ENCODE results near the gene ZSCAN20. TPM values are rescaled to one million over a fixed set of nuclear protein-coding genes. Genes with fewer than 3 reads are reported as not detected.

The ZSCAN20 gene
- total and polyA plus RNA-seq, 9 of the 15 experiments (the other 6 are each of a cell fraction or from before 2014, with no cell fraction given), result 0.36 to 3.3 (median 2.0) TPM

DNA sequence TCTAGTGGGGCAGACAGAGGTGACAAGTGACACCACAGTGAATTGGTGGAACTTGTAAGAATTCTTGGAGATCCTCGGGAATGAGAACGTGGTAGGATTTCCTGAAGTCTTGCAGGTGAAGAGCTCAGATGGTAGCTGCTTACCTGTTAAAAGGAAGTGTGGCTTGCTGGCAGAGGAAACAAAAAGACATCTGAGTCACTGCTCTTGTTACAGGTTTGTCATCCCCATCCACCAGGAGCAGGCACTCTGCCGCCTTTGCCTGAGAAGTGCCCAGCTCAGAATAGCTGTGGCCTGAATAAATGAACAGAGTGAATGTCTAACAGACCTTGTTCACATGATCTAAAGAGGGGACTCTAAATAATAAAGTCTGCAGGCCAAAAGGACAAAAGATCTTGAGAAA, 12.3 kb upstream of the ZSCAN20 start:
- Histone ChIP-seq H3K27ac (ENCODE audit: extremely low read depth, low read depth, low read length) (no peak overlapping the region), H3K27me3 (ENCODE audit: control insufficient read depth in 2 of 2, insufficient read depth in 2 of 2, low read length in 2 of 2) (peaks cover 8 to 25% of the 10 kb centered on the region in 2 experiments; a peak in 3 of 5 replicates), H3K4me3 (no peak overlapping the region), H3K4me1 (replicated peaks in 1 of 2; ENCODE audit: control insufficient read depth in 2 of 2, insufficient read depth in 2 of 2, low read length in 2 of 2) (peaks cover 0 to 4% of the 10 kb centered on the region in 2 experiments; a peak in 1 of 5 replicates), H3K4me2 (ENCODE audit: insufficient read depth, low read length) (no peak overlapping the region), H3K9ac (ENCODE audit: insufficient read depth in 1 of 2, low read depth in 2 of 2, low read length in 2 of 2) (no peak overlapping the region), H3K36me3 (ENCODE audit: control insufficient read depth, insufficient read depth, low read length) (no peaks in the 10 kb centered on the region), H3K9me1 (ENCODE audit: control insufficient read depth, insufficient read depth, low read length) (no peaks in the 10 kb centered on the region), H4K20me1 (replicated peaks; ENCODE audit: control insufficient read depth, insufficient read depth, low read length) (no peaks in the 10 kb centered on the region; the same call in 1 of the 2 replicates), H3K9me3 (replicated peaks; ENCODE audit: control insufficient read depth, insufficient read depth, low read depth, low read length) (no peaks in the 10 kb centered on the region), H2AFZ (ENCODE audit: low read depth, low read length) (no peak overlapping the region), H3K79me2 (ENCODE audit: control insufficient read depth, insufficient read depth, low read length) (no peaks in the 10 kb centered on the region)
- no peak for FAIRE-seq
- in situ Hi-C loops (cut with MboI) (no loop called here), intact Hi-C loops (cut with micrococcal nuclease) (no loop called here)
- 6% methylated on average over 3 of the region's 3 CpGs for WGBS (ENCODE audit: insufficient coverage, low coverage, missing lambda C conversion rate)
- DNase-seq (ENCODE audit: extremely low read depth in 1 of 4, low spot score in 3 of 4), result no peak
- ATAC-seq, result no peak
- ChIA-PET CTCF (ENCODE audit: low intra/inter-chr PET ratio) (no interaction called here), POLR2A (interaction anchor here (0.8 to 1.0 kb wide), 2 partner anchors 11 to 14 kb away, joined by 3 to 5 read pairs; no protein-coding TSS in a partner anchor)
- no peak for TF ChIP-seq MYNN (IDR thresholded peaks at IDR 0.05)
- TF ChIP-seq MYNN (CRISPR knock-in tag; IDR thresholded peaks at IDR 0.05), result no peak
- TF ChIP-seq, protein P1, sequence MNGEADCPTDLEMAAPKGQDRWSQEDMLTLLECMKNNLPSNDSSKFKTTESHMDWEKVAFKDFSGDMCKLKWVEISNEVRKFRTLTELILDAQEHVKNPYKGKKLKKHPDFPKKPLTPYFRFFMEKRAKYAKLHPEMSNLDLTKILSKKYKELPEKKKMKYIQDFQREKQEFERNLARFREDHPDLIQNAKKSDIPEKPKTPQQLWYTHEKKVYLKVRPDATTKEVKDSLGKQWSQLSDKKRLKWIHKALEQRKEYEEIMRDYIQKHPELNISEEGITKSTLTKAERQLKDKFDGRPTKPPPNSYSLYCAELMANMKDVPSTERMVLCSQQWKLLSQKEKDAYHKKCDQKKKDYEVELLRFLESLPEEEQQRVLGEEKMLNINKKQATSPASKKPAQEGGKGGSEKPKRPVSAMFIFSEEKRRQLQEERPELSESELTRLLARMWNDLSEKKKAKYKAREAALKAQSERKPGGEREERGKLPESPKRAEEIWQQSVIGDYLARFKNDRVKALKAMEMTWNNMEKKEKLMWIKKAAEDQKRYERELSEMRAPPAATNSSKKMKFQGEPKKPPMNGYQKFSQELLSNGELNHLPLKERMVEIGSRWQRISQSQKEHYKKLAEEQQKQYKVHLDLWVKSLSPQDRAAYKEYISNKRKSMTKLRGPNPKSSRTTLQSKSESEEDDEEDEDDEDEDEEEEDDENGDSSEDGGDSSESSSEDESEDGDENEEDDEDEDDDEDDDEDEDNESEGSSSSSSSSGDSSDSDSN (IDR thresholded peaks at IDR 0.05; ENCODE audit: borderline replicate concordance in 1 of 2, low read depth in 2 of 2, low read length in 2 of 2), result no peak
- no peak for TF ChIP-seq ZNF830 (CRISPR knock-in tag; IDR thresholded peaks at IDR 0.05)
- BruUV-seq (replicated peaks), result no TSS peak

All from K562 (cell line).